ENCODE measurements around the gene PNPLA5.

PNPLA5 gene, protein sequence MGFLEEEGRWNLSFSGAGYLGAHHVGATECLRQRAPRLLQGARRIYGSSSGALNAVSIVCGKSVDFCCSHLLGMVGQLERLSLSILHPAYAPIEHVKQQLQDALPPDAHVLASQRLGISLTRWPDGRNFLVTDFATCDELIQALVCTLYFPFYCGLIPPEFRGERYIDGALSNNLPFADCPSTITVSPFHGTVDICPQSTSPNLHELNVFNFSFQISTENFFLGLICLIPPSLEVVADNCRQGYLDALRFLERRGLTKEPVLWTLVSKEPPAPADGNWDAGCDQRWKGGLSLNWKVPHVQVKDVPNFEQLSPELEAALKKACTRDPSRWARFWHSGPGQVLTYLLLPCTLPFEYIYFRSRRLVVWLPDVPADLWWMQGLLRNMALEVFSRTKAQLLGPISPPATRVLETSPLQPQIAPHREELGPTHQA

GRCh38 chr22:43891360-43892182 lies at the start of gene PNPLA5:
Gene PNPLA5 (minus strand): TSS chr22:43892013. CDS start chr22:43891880, 133 bp downstream.
- no peak for DNase-seq (ENCODE audit: low read depth, low spot score)
- no peak within 1 kb of the TSS for H3K27ac ChIP-seq

- no peak for DNase-seq (ENCODE audit: low read depth, low spot score)
- no peak overlapping the region for H3K27ac ChIP-seq
These were observed 49.6 kb upstream of the PNPLA5 start for GRCh38 chr22:43941449-43941848.

DNA sequence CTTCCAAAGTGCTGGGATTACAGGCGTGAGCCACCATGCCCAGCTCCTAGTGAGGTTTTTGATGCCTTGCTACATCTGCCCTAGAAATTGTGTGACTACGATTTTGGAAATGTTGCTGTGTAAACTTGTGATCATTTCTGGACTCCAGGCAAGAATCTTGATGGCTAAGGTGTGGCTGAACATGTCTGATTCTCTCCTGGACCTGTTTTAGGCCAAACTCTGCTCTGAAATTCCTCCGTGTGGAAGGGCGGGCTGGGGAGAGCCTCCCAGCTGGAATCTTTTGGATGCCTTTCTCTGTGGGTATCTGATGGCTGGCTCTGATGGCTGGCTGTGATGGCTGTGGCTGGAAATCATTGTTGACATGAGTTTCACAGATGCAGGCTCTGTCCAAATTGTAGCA lies 40.0 kb upstream of the PNPLA5 start:
- no peak for DNase-seq (ENCODE audit: low read depth, low spot score)
- no peak overlapping the region for H3K27ac ChIP-seq

- H3K27ac ChIP-seq, result no peak overlapping the region
- no peak for DNase-seq (ENCODE audit: low read depth, low spot score)
These were observed 37.1 kb upstream of the PNPLA5 start for GRCh38 chr22:43928908-43929307.

GRCh38 chr22:43928468-43928867 lies 36.7 kb upstream of the PNPLA5 start:
- no peak for DNase-seq (ENCODE audit: low read depth, low spot score)
- no peak overlapping the region for H3K27ac ChIP-seq

DNA sequence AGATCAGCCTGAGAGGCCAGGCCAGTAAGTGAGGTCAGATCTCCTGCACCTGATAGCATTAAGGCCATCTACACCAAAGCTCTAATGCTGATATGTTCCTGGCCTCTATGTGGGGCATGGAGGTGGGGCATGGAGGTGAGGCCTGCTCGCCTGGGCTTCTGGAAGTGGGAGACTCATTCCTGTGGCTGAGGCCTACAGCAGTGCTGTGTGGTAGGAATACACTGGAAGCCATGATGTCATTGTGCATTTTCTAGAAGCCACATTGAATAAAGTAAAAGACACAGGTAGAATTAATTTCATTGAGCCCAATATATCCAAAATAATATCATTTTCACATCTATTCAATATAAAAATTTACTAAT lies 34.5 kb upstream of the PNPLA5 start:
- no peak for DNase-seq (ENCODE audit: low read depth, low spot score)
- H3K27ac ChIP-seq, result peak overlapping the region; percentile 21

DNA sequence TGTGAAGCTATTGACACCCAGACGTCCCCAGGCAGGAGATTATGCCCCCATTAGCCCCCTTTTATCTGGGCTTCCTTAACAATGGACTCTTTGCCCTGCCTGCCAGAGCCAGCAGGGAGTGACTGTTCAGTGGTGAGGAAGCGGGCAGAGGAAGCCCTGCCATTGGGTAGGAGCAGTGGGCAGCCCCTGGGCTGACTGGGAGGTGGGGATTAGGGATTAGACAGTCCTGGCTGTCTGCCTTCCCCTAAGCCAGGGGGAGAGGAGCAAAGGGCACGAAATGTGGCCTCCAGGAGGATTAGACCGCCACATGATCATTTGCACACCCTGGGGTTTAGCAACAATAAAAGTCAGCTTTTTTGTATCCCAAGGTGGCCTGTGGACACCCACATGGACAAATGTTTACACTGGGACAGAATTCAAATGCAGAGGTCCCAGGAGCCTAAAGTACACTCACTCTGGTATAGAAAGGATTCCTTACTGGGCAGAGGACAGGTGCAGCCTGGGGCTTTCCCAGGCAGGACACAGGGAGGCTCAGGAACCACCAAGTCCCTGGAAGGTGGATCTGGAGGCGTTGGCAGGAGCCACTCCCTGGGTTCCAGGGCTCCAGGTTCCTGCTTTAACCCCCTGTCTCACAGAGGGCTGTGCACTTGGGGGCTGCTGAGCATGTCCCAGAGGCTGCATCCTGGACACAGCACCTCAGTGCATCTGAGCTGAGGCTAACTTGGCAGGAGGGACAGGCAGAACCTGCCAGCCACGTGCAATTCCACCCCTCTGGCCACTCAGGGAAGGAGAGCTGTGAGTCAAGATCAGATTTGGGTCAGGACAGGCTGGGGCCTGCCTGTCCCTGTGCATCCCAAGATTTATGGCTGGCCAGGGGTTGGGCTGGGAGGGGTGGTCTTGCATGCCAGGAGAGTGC lies 33.9 kb upstream of the PNPLA5 start:
- H3K27ac ChIP-seq, result peak overlapping the region; percentile 21
- peak; percentile 45 for DNase-seq (ENCODE audit: low read depth, low spot score)

DNA sequence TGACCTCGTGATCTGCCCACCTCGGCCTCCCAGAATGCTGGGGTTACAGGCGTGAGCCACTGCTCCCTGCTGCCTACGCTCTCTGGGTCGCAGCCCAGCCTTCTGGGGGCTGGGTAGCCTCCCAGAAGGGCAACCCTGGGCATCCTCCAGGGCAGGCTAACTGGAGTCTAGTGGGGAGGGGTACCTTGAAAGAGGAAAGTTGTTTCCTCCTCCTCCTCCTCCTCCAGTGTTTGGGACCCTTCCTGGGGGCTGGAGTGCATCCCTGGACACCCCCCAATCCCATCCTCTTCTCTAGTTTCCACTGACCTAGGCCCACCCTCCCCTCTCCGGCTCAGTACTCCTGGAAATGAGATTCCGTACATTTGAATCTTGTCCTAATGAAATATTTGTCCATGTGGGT lies 33.1 kb upstream of the PNPLA5 start:
- no peak for DNase-seq (ENCODE audit: low read depth, low spot score)
- H3K27ac ChIP-seq, result peak overlapping the region; percentile 21

- DNase-seq (ENCODE audit: low read depth, low spot score), result no peak
- no peak within 1 kb of the TSS for H3K27ac ChIP-seq
These were observed 32.0 kb upstream of the PNPLA5 start, which contains the start of gene PNPLA3 for GRCh38 chr22:43923631-43924464. Gene PNPLA3 (plus strand): TSS chr22:43923805. CDS start chr22:43923912, 107 bp downstream.

GRCh38 chr22:43923191-43923590 lies 31.4 kb upstream of the PNPLA5 start:
- no peak overlapping the region for H3K27ac ChIP-seq

DNA sequence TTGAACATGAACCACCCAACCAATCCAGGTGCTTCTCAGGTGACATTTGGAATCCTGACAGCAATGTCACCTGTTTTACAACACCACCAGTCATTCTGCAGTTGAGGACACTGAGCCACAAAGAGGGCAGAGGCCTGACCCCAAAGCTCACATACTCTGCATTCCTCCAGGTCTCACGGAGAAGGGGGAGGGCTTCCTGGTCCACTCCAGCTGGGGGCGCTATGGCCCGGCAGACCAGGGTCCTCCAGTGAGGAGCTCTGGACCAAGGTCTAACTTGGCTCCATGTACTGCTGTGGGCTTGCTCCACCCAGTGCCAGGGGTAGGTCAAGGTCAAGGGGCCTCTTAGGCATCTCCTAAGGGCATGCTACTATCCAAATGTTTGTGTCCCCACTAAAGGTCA lies 30.3 kb upstream of the PNPLA5 start:
- no peak overlapping the region for H3K27ac ChIP-seq
- no peak for DNase-seq (ENCODE audit: low read depth, low spot score)

More at GRCh38 chr22:43923191-43923590, 31.4 kb upstream of the PNPLA5 start:
- no peak for DNase-seq (ENCODE audit: low read depth, low spot score)

GRCh38 chr22:43921370-43921769 lies 29.6 kb upstream of the PNPLA5 start:
- DNase-seq (ENCODE audit: low read depth, low spot score), result no peak
- H3K27ac ChIP-seq, result no peak overlapping the region

GRCh38 chr22:43919106-43919973 lies 27.5 kb upstream of the PNPLA5 start:
- H3K27ac ChIP-seq, result peak overlapping the region; percentile 32
- DNase-seq (ENCODE audit: low read depth, low spot score), result no peak

DNA sequence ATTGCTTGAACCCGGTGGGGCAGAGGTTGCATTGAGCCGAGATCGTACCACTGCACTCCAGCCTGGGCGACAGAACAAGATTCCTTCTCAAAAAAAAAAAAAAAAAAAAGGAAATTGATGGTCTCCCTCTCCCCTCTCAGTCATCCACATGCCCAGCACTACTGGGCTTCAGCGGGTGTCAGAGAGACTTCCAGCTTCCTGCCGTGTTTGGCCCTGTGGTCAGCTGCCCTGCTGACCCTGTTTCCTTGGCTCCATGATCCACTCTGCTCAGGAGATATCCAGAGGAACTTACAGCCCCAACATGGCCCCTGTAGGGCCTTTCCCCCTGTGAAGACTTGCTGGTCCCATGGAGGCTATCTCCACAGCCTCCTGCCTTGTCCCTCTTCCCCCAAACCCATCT lies 25.7 kb upstream of the PNPLA5 start:
- no peak overlapping the region for H3K27ac ChIP-seq
- DNase-seq (ENCODE audit: low read depth, low spot score), result no peak

DNA sequence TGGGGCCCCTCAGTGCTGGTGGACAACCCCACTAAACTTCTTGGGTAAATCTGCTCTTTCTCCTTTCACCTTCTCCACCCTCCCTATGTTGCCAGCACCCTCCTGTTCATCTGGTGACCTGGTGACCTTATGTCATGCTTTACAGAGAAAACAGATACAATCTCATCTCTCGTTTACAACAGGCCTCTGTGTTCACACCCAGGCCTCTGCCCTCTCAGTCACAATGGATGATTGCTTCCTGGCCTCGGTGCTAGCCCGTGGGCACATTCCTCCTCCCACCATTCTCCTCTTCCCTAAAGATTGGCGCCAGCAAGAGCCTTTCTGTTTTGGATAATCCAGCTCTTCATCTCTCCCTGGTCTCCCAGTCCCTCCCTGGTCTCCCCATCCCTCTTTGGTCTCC lies 19.5 kb upstream of the PNPLA5 start:
- H3K27ac ChIP-seq, result no peak overlapping the region
- DNase-seq (ENCODE audit: low read depth, low spot score), result no peak

GRCh38 chr22:43910178-43910695 lies 18.4 kb upstream of the PNPLA5 start:
- no peak for DNase-seq (ENCODE audit: low read depth, low spot score)
- H3K27ac ChIP-seq, result no peak overlapping the region

GRCh38 chr22:43909708-43910107 lies 17.9 kb upstream of the PNPLA5 start:
- DNase-seq (ENCODE audit: low read depth, low spot score), result no peak
- H3K27ac ChIP-seq, result no peak overlapping the region

DNA sequence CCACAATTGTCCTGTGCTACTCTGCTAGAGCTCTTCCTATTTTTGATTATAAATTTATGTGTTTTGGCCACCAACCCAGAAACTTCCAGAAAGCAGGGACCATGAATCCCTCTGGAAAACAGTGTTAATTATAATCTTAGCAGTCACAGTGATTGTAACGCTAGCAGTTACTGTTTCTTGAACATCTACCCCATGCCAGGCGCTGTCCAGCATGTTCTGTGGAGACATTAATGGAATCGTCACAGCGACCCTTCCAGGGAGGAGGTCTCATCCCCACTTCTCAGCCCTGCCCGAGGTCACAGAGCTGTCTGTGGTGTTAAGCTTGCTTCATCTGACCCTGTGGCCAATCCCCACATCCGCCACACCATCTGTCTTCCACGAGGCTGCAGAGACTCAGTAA lies 13.9 kb upstream of the PNPLA5 start:
- H3K27ac ChIP-seq, result no peak overlapping the region
- DNase-seq (ENCODE audit: low read depth, low spot score), result no peak
